GM13976 (cell line): Measurements from ENCODE around the gene NLGN1.
"Not testable (repeated sequence)": the region's sequence is repeated elsewhere in the genome, so short reads cannot be mapped to it uniquely, and the experiment has no call there.

Source experiments
- DNase-seq: peaks from one replicate; pipeline ENCODE4 v3.0.0; 2012; ENCODE audit warnings: low spot score
- in situ Hi-C: fragments of 300-500 bp; cut with MboI; formaldehyde crosslinking; loops from one replicate; pipeline ENCODE4 v1.12.0; 2022; ENCODE audit warnings: low sequenced_read_pairs, mixed read lengths, inconsistent platforms; ENCODE audit not compliant: unreplicated experiment
- TF ChIP-seq, protein P1 (sequence below): IDR thresholded peaks from 2 replicates; pipeline ENCODE4 v1.5.1; 2012; ENCODE audit warnings: borderline replicate concordance, mild to moderate bottlenecking; ENCODE audit not compliant: insufficient read depth; ENCODE audit errors: extremely low read depth, missing control alignments, control extremely low read depth

NLGN1 gene

DNA sequence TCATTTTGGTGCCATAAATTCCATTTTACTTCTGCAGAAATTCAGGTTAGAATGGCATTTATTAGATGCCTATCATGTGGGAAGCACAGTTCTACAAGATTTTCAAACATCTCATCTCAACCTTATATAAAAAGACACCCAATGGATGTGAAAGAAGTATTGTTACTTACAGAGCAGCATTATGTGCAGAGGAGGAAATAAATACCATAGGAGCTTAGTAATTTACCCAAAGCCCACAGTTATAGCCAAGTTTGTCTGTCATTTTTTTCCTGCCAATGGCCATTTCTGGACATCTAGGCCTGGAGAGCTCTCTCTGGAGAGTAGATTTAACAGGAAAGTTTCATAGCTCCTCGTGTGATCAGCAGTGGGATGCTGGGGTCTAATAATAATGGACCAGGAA, 802.2 kb downstream of the NLGN1 start:
- in situ Hi-C loops: no loop called here
- TF ChIP-seq, protein P1, sequence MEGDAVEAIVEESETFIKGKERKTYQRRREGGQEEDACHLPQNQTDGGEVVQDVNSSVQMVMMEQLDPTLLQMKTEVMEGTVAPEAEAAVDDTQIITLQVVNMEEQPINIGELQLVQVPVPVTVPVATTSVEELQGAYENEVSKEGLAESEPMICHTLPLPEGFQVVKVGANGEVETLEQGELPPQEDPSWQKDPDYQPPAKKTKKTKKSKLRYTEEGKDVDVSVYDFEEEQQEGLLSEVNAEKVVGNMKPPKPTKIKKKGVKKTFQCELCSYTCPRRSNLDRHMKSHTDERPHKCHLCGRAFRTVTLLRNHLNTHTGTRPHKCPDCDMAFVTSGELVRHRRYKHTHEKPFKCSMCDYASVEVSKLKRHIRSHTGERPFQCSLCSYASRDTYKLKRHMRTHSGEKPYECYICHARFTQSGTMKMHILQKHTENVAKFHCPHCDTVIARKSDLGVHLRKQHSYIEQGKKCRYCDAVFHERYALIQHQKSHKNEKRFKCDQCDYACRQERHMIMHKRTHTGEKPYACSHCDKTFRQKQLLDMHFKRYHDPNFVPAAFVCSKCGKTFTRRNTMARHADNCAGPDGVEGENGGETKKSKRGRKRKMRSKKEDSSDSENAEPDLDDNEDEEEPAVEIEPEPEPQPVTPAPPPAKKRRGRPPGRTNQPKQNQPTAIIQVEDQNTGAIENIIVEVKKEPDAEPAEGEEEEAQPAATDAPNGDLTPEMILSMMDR: no peak
- DNase-seq: no peak

DNA sequence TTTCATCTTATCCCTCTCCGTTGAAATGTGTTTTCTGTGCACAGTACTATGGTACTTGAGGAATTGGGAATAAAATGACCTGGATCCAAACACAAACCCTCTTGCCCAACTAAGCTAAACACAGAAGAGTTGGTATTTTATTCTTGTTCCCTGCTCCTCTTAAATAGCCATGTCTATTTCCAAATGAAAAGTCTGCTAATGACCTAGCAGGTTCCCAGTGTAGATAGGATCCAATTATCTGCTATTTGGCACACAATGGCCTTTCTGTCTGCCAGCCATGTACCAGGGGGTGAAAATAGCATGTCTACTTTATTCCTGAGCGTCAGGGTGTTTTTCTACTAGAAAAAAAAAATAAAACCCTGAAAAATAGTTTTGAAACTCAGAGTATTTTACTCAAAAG, 804.6 kb downstream of the NLGN1 start:
- TF ChIP-seq, protein P1: no peak
- DNase-seq: no peak
- in situ Hi-C loops: no loop called here

DNA sequence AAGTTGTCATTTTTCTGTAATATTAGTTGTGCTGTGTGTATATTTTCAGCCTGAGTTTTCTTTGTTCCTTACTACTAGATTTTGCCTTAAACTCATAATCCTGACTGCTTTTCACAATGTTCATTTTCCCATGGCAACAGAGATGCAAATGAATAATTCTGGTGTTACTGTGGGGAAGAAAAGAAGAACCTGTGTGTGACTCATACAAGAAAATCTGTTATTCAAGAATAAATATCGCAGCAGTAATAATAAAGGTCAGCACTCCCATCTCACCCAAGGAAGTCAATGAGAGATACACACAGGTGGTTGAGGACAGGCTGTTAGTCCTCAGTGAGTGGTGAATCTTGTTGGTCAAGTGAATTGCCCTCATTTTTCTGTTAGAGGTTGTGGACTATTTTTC, 805.0 kb downstream of the NLGN1 start:
- TF ChIP-seq, protein P1: no peak
- in situ Hi-C loops: no loop called here
- no peak for DNase-seq

DNA sequence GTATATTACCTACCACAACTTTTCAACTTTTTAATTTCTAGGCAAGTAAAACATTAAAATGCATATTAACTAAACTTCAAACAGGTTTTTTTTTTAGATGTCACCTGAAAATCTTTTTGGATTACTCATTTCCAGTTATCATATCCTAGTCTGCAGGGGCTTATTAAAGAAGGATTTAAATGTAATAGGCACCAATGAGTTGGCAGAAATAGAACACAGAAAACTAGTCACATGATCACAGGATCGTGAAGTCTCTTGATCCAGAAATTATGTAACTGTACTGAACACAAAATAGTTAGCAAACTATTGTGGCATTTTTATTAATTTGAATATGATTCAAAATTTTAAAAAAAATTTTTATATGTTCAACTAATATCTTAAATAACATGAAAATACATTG, 807.2 kb downstream of the NLGN1 start:
- in situ Hi-C loops: no loop called here
- TF ChIP-seq, protein P1: no peak
- DNase-seq: no peak

DNA sequence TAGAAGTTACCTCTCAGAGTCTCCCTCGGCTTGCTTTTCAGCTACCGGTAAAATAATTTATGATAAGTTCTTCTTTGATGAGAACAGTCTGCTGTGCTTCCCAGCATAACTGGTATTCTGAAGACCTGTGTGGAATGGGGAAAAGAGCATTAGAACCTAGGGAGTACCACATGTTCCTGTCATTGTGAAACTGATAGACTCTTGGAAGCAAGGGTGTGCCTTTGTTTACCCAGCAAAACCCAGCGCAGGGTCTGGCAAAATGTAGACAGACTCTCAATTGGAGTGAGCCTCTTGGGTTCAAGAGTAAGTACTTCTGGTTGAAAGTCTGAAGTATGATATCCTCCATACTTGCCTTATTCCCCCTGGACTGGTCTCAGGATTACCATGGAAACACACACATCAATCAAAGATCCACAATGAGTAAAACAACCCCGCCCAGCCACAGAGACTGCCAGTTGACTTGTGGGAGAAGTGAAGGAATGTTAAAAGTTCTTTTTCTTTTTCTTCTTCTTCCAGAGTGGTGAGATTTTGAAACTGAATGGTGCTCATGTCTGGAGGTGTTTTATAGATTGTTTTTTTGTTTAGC, 809.2 kb downstream of the NLGN1 start:
- TF ChIP-seq, protein P1: no peak
- no peak for DNase-seq
- in situ Hi-C loops: no loop called here

DNA sequence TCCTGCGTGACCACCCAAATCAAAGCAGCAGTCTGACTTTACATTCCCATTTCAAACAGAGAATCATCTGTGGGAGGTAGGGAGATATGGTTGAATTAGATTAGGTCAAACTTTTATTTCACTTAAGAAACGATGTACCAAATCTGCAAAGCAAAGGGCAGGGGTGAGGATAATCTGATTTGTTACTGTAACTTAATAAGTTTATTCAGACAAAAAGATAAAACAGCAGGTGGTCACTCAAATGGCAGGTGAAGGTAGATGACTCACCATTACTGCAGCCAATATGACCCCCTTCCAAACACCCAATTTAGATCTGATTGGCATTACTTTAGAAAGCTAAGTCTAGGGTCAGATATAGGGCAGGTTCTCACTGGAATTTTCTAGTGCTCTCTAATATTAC, 810.6 kb downstream of the NLGN1 start:
- TF ChIP-seq, protein P1: no peak
- no peak for DNase-seq
- in situ Hi-C loops: no loop called here

DNA sequence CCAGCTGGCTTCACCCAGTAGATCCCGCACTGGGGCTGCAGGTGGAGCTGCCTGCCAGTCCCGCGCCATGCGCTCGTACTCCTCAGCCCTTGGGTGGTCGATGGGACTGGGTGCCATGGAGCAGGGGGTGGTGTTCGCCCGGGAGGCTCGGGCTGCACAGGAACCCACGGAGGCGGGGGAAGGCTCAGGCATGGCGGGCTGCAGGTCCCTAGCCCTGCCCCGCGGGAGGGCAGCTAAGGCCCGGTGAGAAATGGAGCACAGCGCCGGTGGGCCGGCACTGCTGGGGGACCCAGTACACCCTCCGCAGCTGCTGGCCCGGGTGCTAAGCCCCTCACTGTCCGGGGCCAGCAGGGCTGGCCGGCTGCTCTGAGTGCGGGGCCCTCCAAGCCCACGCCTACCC, 814.4 kb downstream of the NLGN1 start:
- in situ Hi-C loops, DNase-seq: not testable (repeated sequence)

DNA sequence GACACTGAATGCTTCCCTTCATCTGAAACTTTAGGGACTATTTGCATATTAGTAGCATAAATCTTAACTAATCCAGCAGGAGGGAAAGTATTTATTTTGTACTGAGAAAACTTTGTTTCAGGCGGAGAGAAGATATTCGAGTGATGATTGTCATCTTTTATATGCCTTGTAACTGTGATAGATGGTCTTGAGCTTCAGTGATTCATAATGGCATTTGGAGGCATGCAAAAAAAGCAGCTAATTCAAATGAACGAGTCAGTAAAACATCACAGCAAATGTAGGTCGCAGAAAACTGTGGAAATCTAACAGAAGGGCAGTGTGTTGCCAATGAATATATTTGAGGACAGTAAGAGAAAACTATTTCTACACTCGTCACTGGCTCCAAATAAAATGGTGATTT, 817.9 kb downstream of the NLGN1 start:
- in situ Hi-C loops: no loop called here
- DNase-seq: no peak
- TF ChIP-seq, protein P1: no peak
